HG03460 (cell line): Measurements from ENCODE around the gene PRMT7.

ENCODE experiments used
- ATAC-seq: cut with Tn5 transposase; IDR thresholded peaks from one replicate; pipeline ENCODE4 v1.9.1; 2021; ENCODE audit not compliant: unreplicated experiment

PRMT7 gene

GRCh38 chr16:68388124-68388523 lies 77.3 kb downstream of the PRMT7 start:
- ATAC-seq = no peak

- no peak for ATAC-seq
Observed at GRCh38 chr16:68389006-68389405, 78.2 kb downstream of the PRMT7 start.

- ATAC-seq = no peak
Observed at GRCh38 chr16:68389750-68390371, 79.0 kb downstream of the PRMT7 start.

GRCh38 chr16:68393333-68393732 lies 82.5 kb downstream of the PRMT7 start:
- ATAC-seq = no peak

- ATAC-seq = no peak
Observed at GRCh38 chr16:68395167-68395786, 84.5 kb downstream of the PRMT7 start.

GRCh38 chr16:68395815-68396214 lies 85.0 kb downstream of the PRMT7 start:
- no peak for ATAC-seq

GRCh38 chr16:68396481-68396880 lies 85.7 kb downstream of the PRMT7 start:
- ATAC-seq = no peak

GRCh38 chr16:68397710-68398201 lies 86.9 kb downstream of the PRMT7 start:
- no peak for ATAC-seq

GRCh38 chr16:68399456-68399855 lies 88.6 kb downstream of the PRMT7 start:
- no peak for ATAC-seq

GRCh38 chr16:68400083-68400923 lies 89.5 kb downstream of the PRMT7 start:
- no peak for ATAC-seq

GRCh38 chr16:68400924-68401460 lies 90.2 kb downstream of the PRMT7 start:
- no peak for ATAC-seq

- ATAC-seq = no peak
Observed at GRCh38 chr16:68401871-68402747, 91.3 kb downstream of the PRMT7 start.

- no peak for ATAC-seq
Observed at GRCh38 chr16:68402748-68403040, 91.9 kb downstream of the PRMT7 start.

- ATAC-seq = no peak
Observed at GRCh38 chr16:68403177-68403576, 92.4 kb downstream of the PRMT7 start.

GRCh38 chr16:68403704-68404103 lies 92.9 kb downstream of the PRMT7 start:
- no peak for ATAC-seq

- no peak for ATAC-seq
Observed at GRCh38 chr16:68404736-68405345, 94.0 kb downstream of the PRMT7 start.

GRCh38 chr16:68406458-68407152 lies 95.8 kb downstream of the PRMT7 start:
- no peak for ATAC-seq
